ENCODE results near the gene PLCB2. TPM values are rescaled to one million over a fixed set of nuclear protein-coding genes. Genes with fewer than 3 reads are reported as not detected.
A peak's percentile ranks its signal among the peaks of the same experiment; 100 is the strongest.

The PLCB2 gene
- total and polyA plus RNA-seq, 9 of the 15 experiments (the other 6 are each of a cell fraction or from before 2014, with no cell fraction given) = 0.37 to 12.3 (median 8.0) TPM

GRCh38 chr15:40354408-40355171 lies 46.9 kb upstream of the PLCB2 start (continued):
- TF ChIP-seq, protein P1, sequence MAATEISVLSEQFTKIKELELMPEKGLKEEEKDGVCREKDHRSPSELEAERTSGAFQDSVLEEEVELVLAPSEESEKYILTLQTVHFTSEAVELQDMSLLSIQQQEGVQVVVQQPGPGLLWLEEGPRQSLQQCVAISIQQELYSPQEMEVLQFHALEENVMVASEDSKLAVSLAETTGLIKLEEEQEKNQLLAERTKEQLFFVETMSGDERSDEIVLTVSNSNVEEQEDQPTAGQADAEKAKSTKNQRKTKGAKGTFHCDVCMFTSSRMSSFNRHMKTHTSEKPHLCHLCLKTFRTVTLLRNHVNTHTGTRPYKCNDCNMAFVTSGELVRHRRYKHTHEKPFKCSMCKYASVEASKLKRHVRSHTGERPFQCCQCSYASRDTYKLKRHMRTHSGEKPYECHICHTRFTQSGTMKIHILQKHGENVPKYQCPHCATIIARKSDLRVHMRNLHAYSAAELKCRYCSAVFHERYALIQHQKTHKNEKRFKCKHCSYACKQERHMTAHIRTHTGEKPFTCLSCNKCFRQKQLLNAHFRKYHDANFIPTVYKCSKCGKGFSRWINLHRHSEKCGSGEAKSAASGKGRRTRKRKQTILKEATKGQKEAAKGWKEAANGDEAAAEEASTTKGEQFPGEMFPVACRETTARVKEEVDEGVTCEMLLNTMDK (IDR thresholded peaks at IDR 0.05; ENCODE audit: borderline replicate concordance, insufficient read depth, low read depth, low read length, poor library complexity, severe bottlenecking) = peak; percentile 53
- TF ChIP-seq, protein P2, sequence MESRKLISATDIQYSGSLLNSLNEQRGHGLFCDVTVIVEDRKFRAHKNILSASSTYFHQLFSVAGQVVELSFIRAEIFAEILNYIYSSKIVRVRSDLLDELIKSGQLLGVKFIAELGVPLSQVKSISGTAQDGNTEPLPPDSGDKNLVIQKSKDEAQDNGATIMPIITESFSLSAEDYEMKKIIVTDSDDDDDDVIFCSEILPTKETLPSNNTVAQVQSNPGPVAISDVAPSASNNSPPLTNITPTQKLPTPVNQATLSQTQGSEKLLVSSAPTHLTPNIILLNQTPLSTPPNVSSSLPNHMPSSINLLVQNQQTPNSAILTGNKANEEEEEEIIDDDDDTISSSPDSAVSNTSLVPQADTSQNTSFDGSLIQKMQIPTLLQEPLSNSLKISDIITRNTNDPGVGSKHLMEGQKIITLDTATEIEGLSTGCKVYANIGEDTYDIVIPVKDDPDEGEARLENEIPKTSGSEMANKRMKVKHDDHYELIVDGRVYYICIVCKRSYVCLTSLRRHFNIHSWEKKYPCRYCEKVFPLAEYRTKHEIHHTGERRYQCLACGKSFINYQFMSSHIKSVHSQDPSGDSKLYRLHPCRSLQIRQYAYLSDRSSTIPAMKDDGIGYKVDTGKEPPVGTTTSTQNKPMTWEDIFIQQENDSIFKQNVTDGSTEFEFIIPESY (CRISPR knock-in tag; IDR thresholded peaks at IDR 0.05) = peak; percentile 70
- no peak for TF ChIP-seq ZMIZ1 (IDR thresholded peaks at IDR 0.05; ENCODE audit: low read depth in 2 of 2, low read length in 2 of 2)
- TF ChIP-seq REST (IDR thresholded peaks at IDR 0.05; ENCODE audit: borderline replicate concordance) = peak; percentile 31; the same call in 1 of the 2 replicates
- TF ChIP-seq REST (CRISPR knock-in tag; IDR thresholded peaks at IDR 0.05; ENCODE audit: low read depth) = no peak; the same call in 1 of the 2 replicates
- no peak for TF ChIP-seq LCOR (CRISPR knock-in tag; IDR thresholded peaks at IDR 0.05)
- TF ChIP-seq CGGBP1 (CRISPR knock-in tag; IDR thresholded peaks at IDR 0.05) = no peak
- TF ChIP-seq RAD21 (CRISPR knock-in tag; conservative IDR thresholded peaks at IDR 0.05 in 1 of 2, IDR thresholded peaks at IDR 0.05 in 1 of 2) = peak in 1 of 2 experiments; percentile 19; a peak in 1 of 4 replicates
